ENCODE results near the gene PARD3. TPM values are rescaled to one million over a fixed set of nuclear protein-coding genes. Genes with fewer than 3 reads are reported as not detected.

Gene PARD3
- total and polyA plus RNA-seq, 3 donors from 2014 or later = 31.8 to 59.5 (median 49.5) TPM

GRCh38 chr10:34596351-34596750, 218.7 kb downstream of the PARD3 start:
- TF ChIP-seq POLR2A (IDR thresholded peaks at IDR 0.05) (no peak), CTCF (IDR thresholded peaks at IDR 0.05) (no peak)
- Histone ChIP-seq H3K4me3 (no peak overlapping the region), H3K36me3 (ENCODE audit: low read depth, missing control alignments) (no peaks in the 10 kb centered on the region)

GRCh38 chr10:34593930-34594329, 221.2 kb downstream of the PARD3 start:
- Histone ChIP-seq H3K4me1 (no peaks in the 10 kb centered on the region), H3K9me3 (no peaks in the 10 kb centered on the region), H3K27ac (no peak overlapping the region), H3K36me3 (ENCODE audit: low read depth, missing control alignments) (no peaks in the 10 kb centered on the region), H3K27me3 (no peaks in the 10 kb centered on the region), H3K4me3 (no peak overlapping the region)
- DNase-seq = no peak
- 92 to 93% methylated on average over 2 of the region's 2 CpGs for WGBS, 2 donors
- TF ChIP-seq POLR2A (IDR thresholded peaks at IDR 0.05) = no peak
- TF ChIP-seq CTCF (IDR thresholded peaks at IDR 0.05) = no peak
- intact Hi-C loops (cut with DNase I; ENCODE audit: low total_unique reads) = no loop called here

More at GRCh38 chr10:34596351-34596750, 218.7 kb downstream of the PARD3 start:
- H3K9me3 ChIP-seq = no peaks in the 10 kb centered on the region
- WGBS, 2 donors = 91 to 97% methylated on average over 7 of the region's 7 CpGs
- intact Hi-C loops (cut with DNase I; ENCODE audit: low total_unique reads) = no loop called here
- H3K27ac ChIP-seq = no peak overlapping the region
- DNase-seq = no peak
- H3K4me1 ChIP-seq = no peaks in the 10 kb centered on the region
- H3K27me3 ChIP-seq = no peaks in the 10 kb centered on the region

GRCh38 chr10:34593374-34593890, 221.7 kb downstream of the PARD3 start:
- Histone ChIP-seq H3K27ac (no peak overlapping the region), H3K9me3 (no peaks in the 10 kb centered on the region), H3K4me3 (no peak overlapping the region), H3K36me3 (ENCODE audit: low read depth, missing control alignments) (no peaks in the 10 kb centered on the region), H3K27me3 (no peaks in the 10 kb centered on the region), H3K4me1 (no peaks in the 10 kb centered on the region)
- no peak for DNase-seq
- TF ChIP-seq CTCF (IDR thresholded peaks at IDR 0.05) (no peak), POLR2A (IDR thresholded peaks at IDR 0.05) (no peak)
- 91 to 93% methylated on average over 2 of the region's 2 CpGs for WGBS, 2 donors
- intact Hi-C loops (cut with DNase I; ENCODE audit: low total_unique reads) = no loop called here

- H3K36me3 ChIP-seq (ENCODE audit: low read depth, missing control alignments) = no peaks in the 10 kb centered on the region
- no peaks in the 10 kb centered on the region for H3K9me3 ChIP-seq
- no peak for DNase-seq
- no peaks in the 10 kb centered on the region for H3K27me3 ChIP-seq
- no peak overlapping the region for H3K27ac ChIP-seq
- 93% methylated on average over 5 of the region's 5 CpGs for WGBS, 2 donors
- H3K4me1 ChIP-seq = no peaks in the 10 kb centered on the region
- no peak overlapping the region for H3K4me3 ChIP-seq
- TF ChIP-seq POLR2A (IDR thresholded peaks at IDR 0.05) (no peak), CTCF (IDR thresholded peaks at IDR 0.05) (no peak)
- intact Hi-C loops (cut with DNase I; ENCODE audit: low total_unique reads) = no loop called here
Measured at GRCh38 chr10:34590793-34591192, 224.3 kb downstream of the PARD3 start.

GRCh38 chr10:34589275-34589674, 225.8 kb downstream of the PARD3 start:
- H3K4me3 ChIP-seq = no peak overlapping the region
- no peaks in the 10 kb centered on the region for H3K36me3 ChIP-seq (ENCODE audit: low read depth, missing control alignments)
- intact Hi-C loops (cut with DNase I; ENCODE audit: low total_unique reads) = no loop called here
- no peaks in the 10 kb centered on the region for H3K9me3 ChIP-seq
- H3K27ac ChIP-seq = no peak overlapping the region
- WGBS, 2 donors = 88 to 89% methylated on average over 3 of the region's 3 CpGs
- no peaks in the 10 kb centered on the region for H3K27me3 ChIP-seq
- H3K4me1 ChIP-seq = no peaks in the 10 kb centered on the region
- no peak for TF ChIP-seq POLR2A (IDR thresholded peaks at IDR 0.05)
- TF ChIP-seq CTCF (IDR thresholded peaks at IDR 0.05) = no peak
- no peak for DNase-seq
